ENCODE measurements around the gene SMIM43. TPM values are rescaled to one million over a fixed set of nuclear protein-coding genes. Genes with fewer than 3 reads are reported as not detected.

The SMIM43 gene
- total and polyA plus RNA-seq, 2 of the 8 experiments (the other 6 are each of a cell fraction or from before 2014, with no cell fraction given): 0.50 to 0.94 TPM

DNA sequence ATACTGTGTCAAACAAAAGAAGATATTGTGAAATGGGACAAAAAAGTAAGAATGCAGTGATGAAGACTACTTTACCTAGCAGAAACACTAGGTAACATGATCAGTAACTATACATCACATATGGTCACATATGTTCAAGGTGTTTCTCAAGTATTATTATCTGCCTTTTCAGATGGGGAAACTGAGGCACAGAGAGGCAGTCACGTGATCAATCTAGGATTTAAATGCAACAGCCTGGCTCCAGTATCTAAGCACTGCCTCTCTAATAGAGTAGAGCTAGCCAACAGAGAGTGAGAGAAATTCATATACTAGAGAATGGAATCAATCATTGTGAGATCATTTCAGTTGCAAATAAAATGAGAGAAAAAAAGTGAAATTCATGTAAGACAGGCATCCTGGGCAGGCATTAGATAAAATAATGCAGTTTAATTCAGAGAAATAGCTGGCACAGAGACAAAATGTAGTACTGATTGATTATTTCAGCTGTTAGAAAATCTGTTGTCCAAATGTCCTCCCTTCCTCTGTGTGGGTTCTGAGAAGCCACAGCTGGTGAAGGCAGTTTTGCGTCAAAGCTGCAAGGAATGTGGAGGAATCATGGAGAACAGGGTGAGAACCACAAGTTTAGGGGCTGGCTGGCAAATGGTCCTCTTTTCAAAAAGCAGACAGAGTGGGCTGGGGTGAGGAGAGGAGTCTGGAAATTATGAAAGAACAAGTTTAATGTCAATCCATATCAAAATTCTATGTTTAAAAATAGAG lies 26.0 kb downstream of the SMIM43 start:
- Histone ChIP-seq H3K27me3 (replicated peaks in 1 of 4; ENCODE audit: control insufficient read depth in 3 of 4, extremely low read depth in 1 of 4, insufficient read depth in 3 of 4, low read length in 3 of 4) (no peaks in the 10 kb centered on the region; a peak in 1 of 7 replicates), H3K23ac (ENCODE audit: insufficient read length) (no peak overlapping the region), H3K4me3 (ENCODE audit: extremely low read depth in 1 of 4, insufficient read depth in 2 of 4, low read depth in 3 of 4, low read length in 4 of 4) (no peak overlapping the region), H3K14ac (ENCODE audit: insufficient read length) (no peak overlapping the region), H3K79me2 (ENCODE audit: control insufficient read depth in 1 of 2, insufficient read depth in 2 of 2, low read length in 2 of 2) (no peaks in the 10 kb centered on the region), H4K8ac (ENCODE audit: extremely low read depth, insufficient read depth, low read length) (no peak overlapping the region), H3K56ac (replicated peaks; ENCODE audit: insufficient read length, low read depth, low read length) (no peak overlapping the region), H3K4ac (replicated peaks; ENCODE audit: insufficient read length, low read depth, low read length) (no peak overlapping the region), H3K9me3 (ENCODE audit: insufficient read depth in 2 of 2, low read depth in 1 of 2, low read length in 1 of 2) (no peaks in the 10 kb centered on the region), H2AFZ (ENCODE audit: low read length) (no peak overlapping the region), H2AK5ac (ENCODE audit: low read depth, low read length) (no peak overlapping the region), H2BK15ac (ENCODE audit: low read length) (no peak overlapping the region), H2BK20ac (ENCODE audit: low read length) (no peak overlapping the region), H3K36me3 (ENCODE audit: control insufficient read depth in 2 of 4, insufficient read depth in 4 of 4, low read length in 3 of 4) (no peaks in the 10 kb centered on the region), H4K20me1 (replicated peaks in 1 of 2; ENCODE audit: control insufficient read depth in 1 of 2, insufficient read depth in 2 of 2, low read length in 2 of 2) (no peaks in the 10 kb centered on the region), H3K4me2 (ENCODE audit: insufficient read depth in 1 of 2, low read depth in 2 of 2, low read length in 2 of 2) (no peak overlapping the region), H3K27ac (ENCODE audit: low read depth, low read length) (no peak overlapping the region), H3K4me1 (replicated peaks in 1 of 4; ENCODE audit: control insufficient read depth in 3 of 4, insufficient read depth in 4 of 4, low read length in 3 of 4) (peaks cover 0 to 3% (median 3%) of the 10 kb centered on the region in 4 experiments; a peak in 4 of 7 replicates), H4K5ac (ENCODE audit: insufficient read length, low read depth, low read length) (no peak overlapping the region), H2BK5ac (ENCODE audit: low read depth, low read length) (no peak overlapping the region), H3K18ac (ENCODE audit: extremely low read depth, low read length) (no peak overlapping the region), H2BK120ac (replicated peaks; ENCODE audit: low read depth, low read length) (no peak overlapping the region), H3K79me1 (ENCODE audit: low read depth, low read length) (no peaks in the 10 kb centered on the region), H3K9ac (replicated peaks in 1 of 4; ENCODE audit: extremely low read depth in 1 of 4, low read depth in 3 of 4, low read length in 3 of 4) (no peak overlapping the region), H2BK12ac (ENCODE audit: low read depth, low read length) (no peak overlapping the region), H3K23me2 (ENCODE audit: low read depth, low read length) (0 out of 2 replicates have a peak, but pooled peaks cover 2% of the 10 kb centered on the region), H4K91ac (replicated peaks; ENCODE audit: insufficient read length, low read length) (no peak overlapping the region)
- POLR2A ChIA-PET (ENCODE audit: partially characterized antibody): no interaction called here
- 84% methylated on average over 2 of the region's 2 CpGs; no CpG with 5 or more reads in 1 of the 2 experiments for WGBS, 2 experiments (ENCODE audit: extremely low coverage in 1 of 2, insufficient coverage in 1 of 2, insufficient read length in 1 of 2, insufficient replicate concordance in 2 of 2, low coverage in 1 of 2, low lambda C conversion rate in 2 of 2, missing lambda C conversion rate in 1 of 2)
- CTCF ChIA-PET (ENCODE audit: partially characterized antibody): interaction anchor here (0.9 to 1.5 kb wide), 7 partner anchors 11 to 253 kb away, joined by 3 to 5 read pairs (median 4); partner anchors contain the start of gene ANXA5
- no peak for FAIRE-seq
- no peak for DNase-seq (ENCODE audit: low read depth in 1 of 2, low spot score in 2 of 2)
- TF ChIP-seq RNF2 (IDR thresholded peaks at IDR 0.05; ENCODE audit: borderline replicate concordance, low read depth, low read length, missing control alignments, poor library complexity, severe bottlenecking) (no peak), SUZ12 (IDR thresholded peaks at IDR 0.05; ENCODE audit: low read length) (no peak), POLR2A (IDR thresholded peaks at IDR 0.05; ENCODE audit: control extremely low read depth in 1 of 2, low read depth in 2 of 2, low read length in 2 of 2) (no peak), EGR1 (IDR thresholded peaks at IDR 0.05; ENCODE audit: borderline replicate concordance, low read depth, low read length) (no peak), HDAC6 (IDR thresholded peaks at IDR 0.05; ENCODE audit: low read depth, low read length) (no peak), CHD2 (IDR thresholded peaks at IDR 0.05; ENCODE audit: low read length) (no peak), NANOG (IDR thresholded peaks at IDR 0.05; ENCODE audit: insufficient read depth, low read depth, low read length, poor library complexity, severe bottlenecking) (no peak), NRF1 (IDR thresholded peaks at IDR 0.05; ENCODE audit: low read depth, low read length) (no peak), CEBPB (IDR thresholded peaks at IDR 0.05; ENCODE audit: low read depth, low read length) (no peak), CBX5 (IDR thresholded peaks at IDR 0.05; ENCODE audit: low read depth, low read length) (no peak), JUN (IDR thresholded peaks at IDR 0.05; ENCODE audit: low read depth, low read length) (no peak), ZNF274 (IDR thresholded peaks at IDR 0.05; ENCODE audit: borderline replicate concordance, extremely low read depth, low read length) (no peak)

All from H1 (cell line).